ENCODE data around the gene GOLGA1.

DNA sequence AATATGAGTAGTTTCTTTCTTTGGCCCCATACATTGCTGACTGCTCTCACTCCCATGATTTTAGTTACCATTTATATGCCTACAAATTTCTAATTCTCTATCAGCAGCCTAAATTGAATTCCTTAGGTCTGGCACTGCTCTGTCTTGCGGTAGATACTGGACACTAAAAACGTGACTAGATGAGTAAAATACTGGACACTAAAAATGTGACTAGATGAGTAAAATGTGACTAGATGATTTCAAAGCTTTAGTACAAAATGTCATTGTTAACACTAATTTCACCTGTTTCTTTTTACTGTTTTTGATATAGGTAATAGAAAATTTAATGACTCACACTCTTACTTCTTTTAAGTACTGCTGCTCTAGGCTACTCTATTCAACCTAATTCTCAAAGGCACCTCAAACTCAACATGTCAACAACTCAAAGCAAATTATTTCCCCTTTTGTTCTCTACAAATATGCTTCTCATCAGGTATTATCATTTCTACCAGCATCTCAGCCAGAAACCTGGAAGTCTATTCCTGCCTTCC, 31.4 kb upstream of the GOLGA1 start:
- TF ChIP-seq CTCF (IDR thresholded peaks at IDR 0.05) = no peak
- no peak for TF ChIP-seq POLR2A (IDR thresholded peaks at IDR 0.05)
